ENCODE measurements around the gene OSM.

GRCh38 chr22:30253205-30253852, 13.3 kb downstream of the OSM start:
- TF ChIP-seq CTBP1 (IDR thresholded peaks at IDR 0.05; ENCODE audit: borderline replicate concordance) (no peak), FOXA1 (IDR thresholded peaks at IDR 0.05) (no peak), L3MBTL2 (conservative IDR thresholded peaks at IDR 0.05) (no peak), NFRKB (IDR thresholded peaks at IDR 0.05) (no peak), FOXM1 (IDR thresholded peaks at IDR 0.05; ENCODE audit: borderline replicate concordance) (no peak), BHLHE40 (IDR thresholded peaks at IDR 0.05; ENCODE audit: borderline replicate concordance) (no peak), TARDBP (IDR thresholded peaks at IDR 0.05) (no peak), FOXK2 (IDR thresholded peaks at IDR 0.05) (no peak), SUZ12 (IDR thresholded peaks at IDR 0.05) (no peak)

Data from HEK293T (cell line).